Astrocyte (in vitro differentiated cells and primary cell): ENCODE measurements around the gene CRISPLD2. TPM values are rescaled to one million over a fixed set of nuclear protein-coding genes. Genes with fewer than 3 reads are reported as not detected.
"Not testable (repeated sequence)": the region's sequence is repeated elsewhere in the genome, so short reads cannot be mapped to it uniquely, and the experiment has no call there.

ENCODE experiments used
- DNase-seq: peaks from one replicate; pipeline ENCODE4 v3.0.0-alpha.2; 2010; ENCODE audit warnings: low read depth
- FAIRE-seq: peaks from 2 replicates; lab custom pipeline; 2011; peaks lifted over from hg19 to GRCh38; lab: Jason Lieb, UNC
- H2AFZ ChIP-seq: 2 replicates; pipeline ENCODE4 v1.6.0; 2012; ENCODE audit warnings: low read depth, low read length, inconsistent platforms
- H3K27ac ChIP-seq: 2 replicates; pipeline ENCODE4 v1.5.1; 2011; ENCODE audit warnings: low read depth, low read length, inconsistent platforms
- H3K27me3 ChIP-seq: 2 replicates; pipeline ENCODE4 v1.6.0; 2011; ENCODE audit warnings: low read length, inconsistent platforms; ENCODE audit not compliant: insufficient read depth
- H3K36me3 ChIP-seq: 2 replicates; pipeline ENCODE4 v1.5.1; 2011; ENCODE audit warnings: low read length, inconsistent platforms; ENCODE audit not compliant: insufficient read depth
- H3K4me1 ChIP-seq: 2 replicates; pipeline ENCODE4 v1.5.1; 2011; ENCODE audit warnings: low read length, inconsistent platforms; ENCODE audit not compliant: insufficient read depth
- H3K4me2 ChIP-seq: 2 replicates; pipeline ENCODE4 v1.6.0; 2012; ENCODE audit warnings: low read length, inconsistent platforms
- H3K4me3 ChIP-seq: 2 replicates; pipeline ENCODE4 v1.5.1; 2011; ENCODE audit warnings: low read depth, mild to moderate bottlenecking, low read length, inconsistent platforms; ENCODE audit not compliant: insufficient read depth
- H3K79me2 ChIP-seq: 2 replicates; pipeline ENCODE4 v1.6.0; 2012; ENCODE audit warnings: mild to moderate bottlenecking, low read length, inconsistent platforms; ENCODE audit not compliant: insufficient read depth
- H3K9ac ChIP-seq: 2 replicates; pipeline ENCODE4 v1.6.0; 2012; ENCODE audit warnings: mild to moderate bottlenecking, low read length, inconsistent platforms
- H3K9me3 ChIP-seq: 2 replicates; pipeline ENCODE4 v1.5.1; 2012; ENCODE audit warnings: low read depth, mild to moderate bottlenecking, low read length, inconsistent platforms; ENCODE audit not compliant: insufficient read depth
- H4K20me1 ChIP-seq: 2 replicates; pipeline ENCODE4 v1.6.0; 2012; ENCODE audit warnings: low read length, inconsistent platforms; ENCODE audit not compliant: insufficient read depth
- H3K27ac Mint-ChIP-seq: one replicate; pipeline ENCODE4 v1.8.0; 2021; ENCODE audit warnings: mild to moderate bottlenecking, mixed read lengths; ENCODE audit not compliant: unreplicated experiment
- H3K27me3 Mint-ChIP-seq: one replicate; pipeline ENCODE4 v1.8.0; 2021; ENCODE audit warnings: low read depth, mixed read lengths; ENCODE audit not compliant: unreplicated experiment
- H3K36me3 Mint-ChIP-seq: one replicate; pipeline ENCODE4 v1.8.0; 2021; ENCODE audit warnings: low read depth, mixed read lengths; ENCODE audit not compliant: unreplicated experiment
- H3K4me1 Mint-ChIP-seq: one replicate; pipeline ENCODE4 v1.8.0; 2021; ENCODE audit warnings: low read depth, mixed read lengths; ENCODE audit not compliant: unreplicated experiment
- H3K4me3 Mint-ChIP-seq: one replicate; pipeline ENCODE4 v1.8.0; 2021; ENCODE audit warnings: mild to moderate bottlenecking, moderate library complexity, mixed read lengths; ENCODE audit not compliant: unreplicated experiment
- H3K9me3 Mint-ChIP-seq: one replicate; pipeline ENCODE4 v1.8.0; 2021; ENCODE audit warnings: mild to moderate bottlenecking, mixed read lengths; ENCODE audit not compliant: unreplicated experiment
- EZH2 ChIP-seq: IDR thresholded peaks from 2 replicates; pipeline ENCODE4 v1.6.1; 2012; ENCODE audit warnings: mild to moderate bottlenecking, low read length, inconsistent platforms; ENCODE audit not compliant: insufficient read depth
- total RNA-seq: library from RNA; stranded (reverse); gene quantifications from 2 replicates; pipeline ENCODE4 v1.2.1, GENCODE V29; 2021
- TF ChIP-seq, protein P1 (sequence below): IDR thresholded peaks from 2 replicates; pipeline ENCODE4 v1.5.1; 2011; ENCODE audit warnings: low read depth, mild to moderate bottlenecking, inconsistent platforms, low read length, moderate library complexity; ENCODE audit not compliant: insufficient read depth

CRISPLD2 gene
- total RNA-seq, 1 donor from 2014 or later: 1.8 TPM

DNA sequence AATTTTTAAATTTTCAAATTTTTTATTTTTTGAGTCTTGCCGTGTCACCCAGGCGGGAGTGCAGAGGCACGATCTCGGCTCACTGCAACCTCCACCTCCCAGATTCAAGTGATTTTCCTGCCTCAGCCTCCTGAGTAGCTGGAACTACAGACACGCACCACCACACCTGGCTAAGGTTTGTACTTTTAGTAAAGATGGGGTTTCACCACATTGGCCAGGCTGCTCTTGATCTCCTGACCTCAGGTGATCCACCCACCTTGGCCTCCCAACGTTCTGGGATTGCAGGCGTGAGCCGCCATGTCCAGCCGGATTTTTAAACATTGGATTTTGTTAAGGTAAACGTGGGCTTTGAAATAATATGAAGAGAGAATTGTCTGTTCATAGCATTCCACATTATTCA, 11.9 kb downstream of the CRISPLD2 start:
- not testable (repeated sequence) for H3K27me3 ChIP-seq, H3K4me3 ChIP-seq, H3K9me3 Mint-ChIP-seq, H3K79me2 ChIP-seq, H2AFZ ChIP-seq, H3K9me3 ChIP-seq, H3K36me3 ChIP-seq, H3K36me3 Mint-ChIP-seq, H4K20me1 ChIP-seq, FAIRE-seq, H3K4me3 Mint-ChIP-seq, DNase-seq, H3K27ac Mint-ChIP-seq
- H3K27me3 Mint-ChIP-seq: peaks cover 20% of the 10 kb centered on the region
- H3K9ac ChIP-seq: peak overlapping the region; percentile 74
- H3K27ac ChIP-seq: peak overlapping the region; percentile 83
- H3K4me1 Mint-ChIP-seq: peaks cover 23% of the 10 kb centered on the region
- H3K4me1 ChIP-seq: peaks cover 52% of the 10 kb centered on the region
- peak overlapping the region; percentile 58 for H3K4me2 ChIP-seq

DNA sequence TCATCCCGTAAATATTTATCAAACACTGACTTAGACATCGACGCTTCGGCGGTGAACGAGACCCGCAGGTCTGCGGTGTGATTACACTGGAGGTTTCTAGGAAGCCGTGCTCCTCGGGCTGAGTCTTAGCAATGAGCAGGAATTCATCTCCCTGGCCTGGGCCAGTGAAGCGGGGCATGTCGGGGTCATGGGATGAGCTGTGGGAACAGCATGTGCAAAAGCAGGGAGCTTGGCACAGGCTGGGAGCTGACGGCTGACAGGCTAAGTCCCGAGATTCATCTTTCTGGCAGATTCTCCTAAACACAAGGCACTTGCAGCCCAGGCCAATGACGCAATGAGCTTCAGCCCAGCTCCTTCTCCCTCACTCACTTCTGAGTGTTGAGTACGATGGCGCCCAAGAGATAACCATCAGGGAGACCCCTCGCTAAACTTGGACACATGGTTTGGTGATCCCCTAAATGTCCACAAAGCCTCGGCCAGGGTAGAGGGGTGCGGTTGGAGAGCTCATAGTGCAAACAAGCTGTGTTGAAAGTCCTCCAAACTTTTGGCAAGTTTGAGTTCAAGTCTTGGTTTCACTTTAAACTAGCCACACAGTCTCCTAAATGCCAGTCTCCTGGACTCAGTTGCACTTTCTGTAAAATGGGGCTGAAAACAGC, 12.8 kb downstream of the CRISPLD2 start:
- Histone ChIP-seq H3K4me1 (peaks cover 52% of the 10 kb centered on the region), H3K36me3 (no peaks in the 10 kb centered on the region), H3K9ac (peak overlapping the region; percentile 74), H4K20me1 (no peaks in the 10 kb centered on the region), H3K9me3 (no peaks in the 10 kb centered on the region), H3K27me3 (no peaks in the 10 kb centered on the region), H3K79me2 (no peaks in the 10 kb centered on the region), H2AFZ (no peak overlapping the region), H3K4me2 (peak overlapping the region; percentile 58), H3K27ac (peak overlapping the region; percentile 83), H3K4me3 (no peak overlapping the region)
- DNase-seq: peak; percentile 94
- no peaks in the 10 kb centered on the region for H3K36me3 Mint-ChIP-seq
- H3K27ac Mint-ChIP-seq: no peak overlapping the region
- H3K4me3 Mint-ChIP-seq: no peak overlapping the region
- peak; percentile 97 for FAIRE-seq
- no peak for TF ChIP-seq EZH2
- TF ChIP-seq, protein P1, sequence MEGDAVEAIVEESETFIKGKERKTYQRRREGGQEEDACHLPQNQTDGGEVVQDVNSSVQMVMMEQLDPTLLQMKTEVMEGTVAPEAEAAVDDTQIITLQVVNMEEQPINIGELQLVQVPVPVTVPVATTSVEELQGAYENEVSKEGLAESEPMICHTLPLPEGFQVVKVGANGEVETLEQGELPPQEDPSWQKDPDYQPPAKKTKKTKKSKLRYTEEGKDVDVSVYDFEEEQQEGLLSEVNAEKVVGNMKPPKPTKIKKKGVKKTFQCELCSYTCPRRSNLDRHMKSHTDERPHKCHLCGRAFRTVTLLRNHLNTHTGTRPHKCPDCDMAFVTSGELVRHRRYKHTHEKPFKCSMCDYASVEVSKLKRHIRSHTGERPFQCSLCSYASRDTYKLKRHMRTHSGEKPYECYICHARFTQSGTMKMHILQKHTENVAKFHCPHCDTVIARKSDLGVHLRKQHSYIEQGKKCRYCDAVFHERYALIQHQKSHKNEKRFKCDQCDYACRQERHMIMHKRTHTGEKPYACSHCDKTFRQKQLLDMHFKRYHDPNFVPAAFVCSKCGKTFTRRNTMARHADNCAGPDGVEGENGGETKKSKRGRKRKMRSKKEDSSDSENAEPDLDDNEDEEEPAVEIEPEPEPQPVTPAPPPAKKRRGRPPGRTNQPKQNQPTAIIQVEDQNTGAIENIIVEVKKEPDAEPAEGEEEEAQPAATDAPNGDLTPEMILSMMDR: no peak
- peaks cover under 1% of the 10 kb centered on the region for H3K9me3 Mint-ChIP-seq
- H3K4me1 Mint-ChIP-seq: peaks cover 24% of the 10 kb centered on the region
- H3K27me3 Mint-ChIP-seq: peaks cover 16% of the 10 kb centered on the region

- no peaks in the 10 kb centered on the region for H4K20me1 ChIP-seq
- H3K9me3 ChIP-seq: no peaks in the 10 kb centered on the region
- peaks cover 57% of the 10 kb centered on the region for H3K4me1 ChIP-seq
- peak overlapping the region; percentile 83 for H3K27ac ChIP-seq
- H2AFZ ChIP-seq: no peak overlapping the region
- Mint-ChIP-seq H3K27me3 (peaks cover 13% of the 10 kb centered on the region), H3K9me3 (peaks cover 2% of the 10 kb centered on the region), H3K4me1 (peaks cover 24% of the 10 kb centered on the region), H3K4me3 (no peak overlapping the region), H3K36me3 (no peaks in the 10 kb centered on the region), H3K27ac (no peak overlapping the region)
- H3K79me2 ChIP-seq: no peaks in the 10 kb centered on the region
- H3K4me2 ChIP-seq: peak overlapping the region; percentile 58
- FAIRE-seq (no peak), DNase-seq (no peak)
- no peaks in the 10 kb centered on the region for H3K27me3 ChIP-seq
- H3K4me3 ChIP-seq: no peak overlapping the region
- H3K9ac ChIP-seq: peak overlapping the region; percentile 74
- TF ChIP-seq, protein P1: no peak
- no peak for TF ChIP-seq EZH2
- no peaks in the 10 kb centered on the region for H3K36me3 ChIP-seq
Observed at GRCh38 chr16:84833144-84833500, 13.3 kb downstream of the CRISPLD2 start.
